SK-N-SH (cell line): ENCODE measurements around the gene STAG3. TPM values are rescaled to one million over a fixed set of nuclear protein-coding genes. Genes with fewer than 3 reads are reported as not detected.

Experiments used
- CTCF ChIA-PET: fragments of 300-600, 350-600 bp; formaldehyde crosslinking; extraction: SDS; loops from one replicate; lab custom pipeline; 2021; lab: Yijun Ruan, JAX
- POLR2A ChIA-PET: fragments of 350-600 bp; sonication (Branson Sonifier 250); formaldehyde crosslinking; extraction: SDS; loops from one replicate; lab custom pipeline; 2020; ENCODE audit warnings: antibody characterized with exemption, inconsistent platforms; lab: Yijun Ruan, JAX
- DNase-seq: peaks from one replicate; pipeline ENCODE4 v3.0.0; 2012
- H2AFZ ChIP-seq: fragments of 200-600 bp; sonication (generic); 2 replicates; pipeline ENCODE4 v1.8.1; 2016; ENCODE audit warnings: antibody characterized with exemption, mild to moderate bottlenecking, low read depth
- H3F3A ChIP-seq: fragments of 200-600 bp; sonication (generic); replicated peaks from 2 replicates; pipeline ENCODE3; 2016; ENCODE audit warnings: antibody characterized with exemption, mild to moderate bottlenecking; ENCODE audit not compliant: insufficient read depth
- H3K27ac ChIP-seq, 2 experiments: fragments of 200-500 bp in 1 of 2; fragments of 200-600 bp in 1 of 2; sonication (Bioruptor generic) in 1 of 2; sonication (generic), shearing (Covaris generic) in 1 of 2; 2 replicates each; pipeline versions ENCODE4 v1.5.1 to v1.6.1; 2014 to 2016; ENCODE audit warnings: low read depth in 2 of 2, inconsistent platforms in 1 of 2, low read length in 1 of 2, mild to moderate bottlenecking in 1 of 2, mixed read lengths in 1 of 2
- H3K27me3 ChIP-seq: fragments of 200-600 bp; sonication (generic), shearing (Covaris generic); 2 replicates; pipeline ENCODE4 v1.6.1; 2016; ENCODE audit warnings: mixed run types; ENCODE audit not compliant: insufficient read depth
- H3K36me3 ChIP-seq, 2 experiments: fragments of 200-500 bp in 1 of 2; fragments of 200-600 bp in 1 of 2; sonication (Bioruptor generic) in 1 of 2; sonication (generic) in 1 of 2; replicated peaks in 1 of 2; 2 replicates each; pipeline versions ENCODE3 to v1.5.1; 2014 to 2016; ENCODE audit warnings: low read length in 1 of 2, mild to moderate bottlenecking in 1 of 2; ENCODE audit not compliant: insufficient read depth in 2 of 2, control insufficient read depth in 1 of 2
- H3K4me1 ChIP-seq, 2 experiments: fragments of 200-500 bp in 1 of 2; fragments of 200-600 bp in 1 of 2; sonication (Bioruptor generic) in 1 of 2; sonication (generic), shearing (Covaris generic) in 1 of 2; 2 replicates each; pipeline versions ENCODE4 v1.5.1 to v1.6.1; 2014 to 2016; ENCODE audit warnings: low read depth in 1 of 2, low read length in 1 of 2, mixed run types in 1 of 2; ENCODE audit not compliant: insufficient read depth in 2 of 2, control insufficient read depth in 1 of 2
- H3K4me2 ChIP-seq: fragments of 200-600 bp; sonication (generic), shearing (Covaris generic); 2 replicates; pipeline ENCODE4 v1.6.1; 2017; ENCODE audit warnings: mixed run types
- H3K4me3 ChIP-seq, 2 experiments: fragments of 200-500 bp in 1 of 2; fragments of 200-600 bp in 1 of 2; sonication (Bioruptor generic) in 1 of 2; sonication (generic), shearing (Covaris generic) in 1 of 2; 2 replicates each; pipeline versions ENCODE4 v1.5.1 to v1.8.1; 2014 to 2016; ENCODE audit warnings: low read depth in 2 of 2, inconsistent platforms in 1 of 2, low read length in 1 of 2, mild to moderate bottlenecking in 1 of 2, mixed read lengths in 1 of 2, moderate library complexity in 1 of 2
- H3K79me2 ChIP-seq: fragments of 200-600 bp; sonication (generic); 2 replicates; pipeline ENCODE4 v1.8.1; 2017; ENCODE audit warnings: mild to moderate bottlenecking; ENCODE audit not compliant: insufficient read depth
- H3K9ac ChIP-seq: fragments of 200-600 bp; sonication (generic); 2 replicates; pipeline ENCODE4 v1.6.1; 2017; ENCODE audit warnings: mixed run types
- H3K9me2 ChIP-seq: fragments of 200-600 bp; sonication (generic); 2 replicates; pipeline ENCODE4 v1.6.1; 2017; ENCODE audit warnings: mixed run types
- H3K9me3 ChIP-seq: fragments of 200-600 bp; sonication (generic); 2 replicates; pipeline ENCODE4 v1.6.1; 2017; ENCODE audit warnings: mixed run types, mild to moderate bottlenecking, moderate library complexity
- H4K20me1 ChIP-seq: fragments of 200-600 bp; sonication (generic); 2 replicates; pipeline ENCODE4 v1.6.1; 2017; ENCODE audit warnings: mild to moderate bottlenecking, mixed run types; ENCODE audit not compliant: insufficient read depth
- ELF1 ChIP-seq: IDR thresholded peaks from 2 replicates; pipeline ENCODE4 v1.4.0; 2012
- EZH2phosphoT487 ChIP-seq: fragments of 200-600 bp; sonication (generic); IDR thresholded peaks from 2 replicates; pipeline ENCODE4 v1.6.1; 2017; ENCODE audit warnings: low read depth, mixed run types, mild to moderate bottlenecking, antibody characterized with exemption, moderate library complexity, borderline replicate concordance
- FOXJ3 ChIP-seq: sonication (generic); formaldehyde crosslinking; IDR thresholded peaks from 2 replicates; pipeline ENCODE4 v1.5.1; 2020; ENCODE audit warnings: mild to moderate bottlenecking, missing genetic modification reagents
- FOXM1 ChIP-seq: IDR thresholded peaks from 2 replicates; pipeline ENCODE4 v1.4.0; 2012; ENCODE audit warnings: low read depth, mild to moderate bottlenecking
- GABPA ChIP-seq: IDR thresholded peaks from 2 replicates; pipeline ENCODE4 v1.4.0; 2012; ENCODE audit warnings: low read depth, mild to moderate bottlenecking
- NRF1 ChIP-seq: IDR thresholded peaks from 2 replicates; pipeline ENCODE4 v1.6.1; 2012; ENCODE audit warnings: low read depth, mild to moderate bottlenecking, low read length
- POLR2AphosphoS5 ChIP-seq: IDR thresholded peaks from 2 replicates; pipeline ENCODE4 v1.6.1; 2012; ENCODE audit warnings: low read depth, low read length
- RAD21 ChIP-seq: IDR thresholded peaks from 2 replicates; pipeline ENCODE4 v1.6.1; 2012; ENCODE audit warnings: mild to moderate bottlenecking, low read length
- RCOR1 ChIP-seq: fragments of 150-350 bp; IDR thresholded peaks from 2 replicates; pipeline ENCODE4 v1.6.1; 2017; ENCODE audit warnings: antibody characterized with exemption, low read length
- RFX5 ChIP-seq: IDR thresholded peaks from 2 replicates; pipeline ENCODE4 v1.6.1; 2012; ENCODE audit warnings: mild to moderate bottlenecking, improper control_type of control experiment, low read length
- RXRA ChIP-seq: IDR thresholded peaks from 2 replicates; pipeline ENCODE4 v1.4.0; 2012; ENCODE audit warnings: low read depth, mild to moderate bottlenecking, borderline replicate concordance
- SMC3 ChIP-seq: IDR thresholded peaks from 2 replicates; pipeline ENCODE4 v1.6.1; 2012; ENCODE audit warnings: low read depth, low read length, improper control_type of control experiment
- TAF1 ChIP-seq: IDR thresholded peaks from 2 replicates; pipeline ENCODE4 v1.6.1; 2012; ENCODE audit warnings: low read depth, mild to moderate bottlenecking, low read length, moderate library complexity, borderline replicate concordance
- TEAD4 ChIP-seq: IDR thresholded peaks from 2 replicates; pipeline ENCODE4 v1.4.0; 2012; ENCODE audit warnings: mild to moderate bottlenecking, borderline replicate concordance; ENCODE audit not compliant: insufficient read depth
- YY1 ChIP-seq: IDR thresholded peaks from 2 replicates; pipeline ENCODE4 v1.4.0; 2012; ENCODE audit warnings: low read depth, mild to moderate bottlenecking
- WGBS: methylation state at CpG from one replicate; pipeline ENCODE4 v1.1.6; 2017; ENCODE audit warnings: low lambda C conversion rate; 5-methylcytosine and 5-hydroxymethylcytosine counted together
- polyA plus RNA-seq, 3 experiments: library from polyadenylated mRNA; depleted of rRNA; stranded (reverse); fragments of >200 nt; gene quantifications; 2 replicates each; pipeline ENCODE4 v1.2.3, GENCODE V29; 2012
- TF ChIP-seq, protein P1 (sequence below): fragments of 150-350 bp; IDR thresholded peaks from 2 replicates; pipeline ENCODE4 v1.6.1; 2017; ENCODE audit warnings: antibody characterized with exemption, low read length, low read depth, borderline replicate concordance
- TF ChIP-seq, protein P2 (sequence below): IDR thresholded peaks from 2 replicates; pipeline ENCODE4 v1.4.0; 2012; ENCODE audit warnings: low read depth
- TF ChIP-seq, protein P3 (sequence below): IDR thresholded peaks from 2 replicates; pipeline ENCODE4 v1.6.1; 2012; ENCODE audit warnings: mild to moderate bottlenecking, low read depth, low read length, moderate library complexity
- TF ChIP-seq, protein P4 (sequence below): fragments of 150-350 bp; IDR thresholded peaks from 2 replicates; pipeline ENCODE4 v1.6.1; 2016; ENCODE audit warnings: mild to moderate bottlenecking, low read depth, low read length
- TF ChIP-seq, protein P5 (sequence below): fragments of 200-600 bp; sonication (generic); IDR thresholded peaks from 2 replicates; pipeline ENCODE4 v1.6.1; 2017; ENCODE audit warnings: antibody characterized with exemption, mild to moderate bottlenecking, moderate library complexity

STAG3 gene
- polyA plus RNA-seq, 1 of the 3 experiments (the other 2 are of a cell fraction), result 0.10 TPM

DNA sequence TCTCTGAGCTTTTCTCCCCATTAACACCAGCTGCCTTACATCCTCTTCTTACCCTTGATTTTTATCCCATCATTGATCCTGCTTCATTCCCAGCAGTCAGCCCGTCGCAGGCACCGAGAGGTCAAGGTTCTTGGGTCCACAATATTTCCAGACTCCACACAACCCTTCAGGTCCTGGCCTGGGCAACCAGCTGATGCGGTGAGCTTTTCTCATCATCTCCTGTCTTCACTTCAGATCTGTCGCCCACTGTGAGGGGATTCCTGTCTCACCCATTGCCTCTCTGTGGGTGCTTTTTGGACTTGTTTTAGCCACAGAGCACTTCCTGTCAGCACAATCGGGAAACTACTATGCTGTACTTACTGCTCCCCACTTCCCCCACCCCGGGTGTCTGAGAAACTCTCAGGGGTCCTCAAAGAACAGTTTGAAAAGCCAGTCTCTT, 33.6 kb downstream of the STAG3 start:
- H3K36me3 ChIP-seq, result no peaks in the 10 kb centered on the region
- WGBS, result 94% methylated on average over 7 of the region's 7 CpGs
- no peak for TF ChIP-seq TAF1
- no peak for TF ChIP-seq SMC3
- no peak for TF ChIP-seq RAD21
- no peak for TF ChIP-seq POLR2AphosphoS5
- TF ChIP-seq EZH2phosphoT487, result no peak
- TF ChIP-seq FOXJ3 (CRISPR knock-in tag), result no peak
- no peaks in the 10 kb centered on the region for H3K9me3 ChIP-seq
- no peak overlapping the region for H2AFZ ChIP-seq
- H3K79me2 ChIP-seq, result no peaks in the 10 kb centered on the region
- no peaks in the 10 kb centered on the region for H3K9me2 ChIP-seq
- H4K20me1 ChIP-seq, result no peaks in the 10 kb centered on the region
- DNase-seq, result no peak
- POLR2A ChIA-PET, result no interaction called here
- H3F3A ChIP-seq, result no peaks in the 10 kb centered on the region
- no peaks in the 10 kb centered on the region; a peak in 1 of 4 replicates for H3K4me1 ChIP-seq
- no peaks in the 10 kb centered on the region for H3K27me3 ChIP-seq
- no peak overlapping the region for H3K27ac ChIP-seq
- no peak overlapping the region for H3K9ac ChIP-seq
- no peak overlapping the region for H3K4me2 ChIP-seq
- CTCF ChIA-PET, result interaction anchor here (0.7 to 15.9 kb wide), 2 partner anchors 34 to 77 kb away, joined by 3 to 262 read pairs; partner anchors contain the start of gene GPC2
- H3K4me3 ChIP-seq, result no peak overlapping the region

DNA sequence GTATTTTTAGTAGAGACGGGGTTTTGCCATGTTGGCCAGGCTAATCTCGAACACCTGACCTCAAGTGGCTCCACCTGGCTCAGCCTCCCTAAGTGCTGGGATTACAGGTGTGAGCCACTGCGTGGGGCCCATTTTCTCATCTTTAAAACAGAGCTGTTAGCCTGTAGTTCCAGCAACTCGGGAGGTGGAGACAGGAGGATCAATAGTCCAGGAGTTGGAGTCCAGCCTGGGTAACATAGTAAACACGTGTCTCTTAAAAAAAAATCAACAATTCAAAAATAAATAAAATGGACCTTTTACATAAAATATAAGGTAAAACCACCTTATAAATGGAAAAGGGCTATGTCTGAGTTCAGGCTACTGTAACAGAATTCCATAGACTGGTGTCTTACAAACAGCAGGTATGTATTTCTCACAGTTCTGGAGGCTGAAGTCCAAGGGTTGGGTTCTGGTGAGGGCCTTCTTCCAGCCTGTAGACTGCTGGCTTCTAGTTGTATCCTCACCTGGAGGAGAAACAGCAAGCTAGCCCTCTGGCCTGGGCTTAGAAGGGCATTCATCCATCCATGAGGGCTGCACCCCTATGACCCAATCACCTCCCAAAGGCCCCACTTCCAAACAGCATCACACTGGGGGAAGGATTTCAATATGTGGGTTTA, 35.0 kb downstream of the STAG3 start:
- Histone ChIP-seq H3F3A (no peaks in the 10 kb centered on the region), H2AFZ (no peak overlapping the region), H3K9me2 (no peaks in the 10 kb centered on the region), H3K4me2 (no peak overlapping the region), H3K79me2 (no peaks in the 10 kb centered on the region), H3K4me1 (no peaks in the 10 kb centered on the region; a peak in 1 of 4 replicates), H3K4me3 (no peak overlapping the region), H3K9ac (no peak overlapping the region), H3K27me3 (no peaks in the 10 kb centered on the region), H3K27ac (no peak overlapping the region), H3K36me3 (no peaks in the 10 kb centered on the region), H3K9me3 (no peaks in the 10 kb centered on the region), H4K20me1 (no peaks in the 10 kb centered on the region)
- WGBS, result 91% methylated on average over 5 of the region's 5 CpGs
- DNase-seq, result no peak
- ChIA-PET POLR2A (no interaction called here), CTCF (interaction anchor here (0.6 to 15.9 kb wide), 3 partner anchors 8 to 181 kb away, joined by 3 to 262 read pairs (median 3); no protein-coding TSS in a partner anchor)
- TF ChIP-seq, protein P1, sequence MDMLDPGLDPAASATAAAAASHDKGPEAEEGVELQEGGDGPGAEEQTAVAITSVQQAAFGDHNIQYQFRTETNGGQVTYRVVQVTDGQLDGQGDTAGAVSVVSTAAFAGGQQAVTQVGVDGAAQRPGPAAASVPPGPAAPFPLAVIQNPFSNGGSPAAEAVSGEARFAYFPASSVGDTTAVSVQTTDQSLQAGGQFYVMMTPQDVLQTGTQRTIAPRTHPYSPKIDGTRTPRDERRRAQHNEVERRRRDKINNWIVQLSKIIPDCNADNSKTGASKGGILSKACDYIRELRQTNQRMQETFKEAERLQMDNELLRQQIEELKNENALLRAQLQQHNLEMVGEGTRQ, result no peak
- TF ChIP-seq, protein P2, sequence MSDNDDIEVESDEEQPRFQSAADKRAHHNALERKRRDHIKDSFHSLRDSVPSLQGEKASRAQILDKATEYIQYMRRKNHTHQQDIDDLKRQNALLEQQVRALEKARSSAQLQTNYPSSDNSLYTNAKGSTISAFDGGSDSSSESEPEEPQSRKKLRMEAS, result no peak
- TF ChIP-seq FOXJ3 (CRISPR knock-in tag) (no peak), FOXM1 (no peak), GABPA (no peak), SMC3 (no peak), ELF1 (no peak), TEAD4 (no peak), RXRA (no peak), NRF1 (no peak), RAD21 (no peak), RFX5 (no peak), RCOR1 (no peak), YY1 (no peak)
- TF ChIP-seq, protein P3, sequence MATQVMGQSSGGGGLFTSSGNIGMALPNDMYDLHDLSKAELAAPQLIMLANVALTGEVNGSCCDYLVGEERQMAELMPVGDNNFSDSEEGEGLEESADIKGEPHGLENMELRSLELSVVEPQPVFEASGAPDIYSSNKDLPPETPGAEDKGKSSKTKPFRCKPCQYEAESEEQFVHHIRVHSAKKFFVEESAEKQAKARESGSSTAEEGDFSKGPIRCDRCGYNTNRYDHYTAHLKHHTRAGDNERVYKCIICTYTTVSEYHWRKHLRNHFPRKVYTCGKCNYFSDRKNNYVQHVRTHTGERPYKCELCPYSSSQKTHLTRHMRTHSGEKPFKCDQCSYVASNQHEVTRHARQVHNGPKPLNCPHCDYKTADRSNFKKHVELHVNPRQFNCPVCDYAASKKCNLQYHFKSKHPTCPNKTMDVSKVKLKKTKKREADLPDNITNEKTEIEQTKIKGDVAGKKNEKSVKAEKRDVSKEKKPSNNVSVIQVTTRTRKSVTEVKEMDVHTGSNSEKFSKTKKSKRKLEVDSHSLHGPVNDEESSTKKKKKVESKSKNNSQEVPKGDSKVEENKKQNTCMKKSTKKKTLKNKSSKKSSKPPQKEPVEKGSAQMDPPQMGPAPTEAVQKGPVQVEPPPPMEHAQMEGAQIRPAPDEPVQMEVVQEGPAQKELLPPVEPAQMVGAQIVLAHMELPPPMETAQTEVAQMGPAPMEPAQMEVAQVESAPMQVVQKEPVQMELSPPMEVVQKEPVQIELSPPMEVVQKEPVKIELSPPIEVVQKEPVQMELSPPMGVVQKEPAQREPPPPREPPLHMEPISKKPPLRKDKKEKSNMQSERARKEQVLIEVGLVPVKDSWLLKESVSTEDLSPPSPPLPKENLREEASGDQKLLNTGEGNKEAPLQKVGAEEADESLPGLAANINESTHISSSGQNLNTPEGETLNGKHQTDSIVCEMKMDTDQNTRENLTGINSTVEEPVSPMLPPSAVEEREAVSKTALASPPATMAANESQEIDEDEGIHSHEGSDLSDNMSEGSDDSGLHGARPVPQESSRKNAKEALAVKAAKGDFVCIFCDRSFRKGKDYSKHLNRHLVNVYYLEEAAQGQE, result no peak
- TF ChIP-seq, protein P4, sequence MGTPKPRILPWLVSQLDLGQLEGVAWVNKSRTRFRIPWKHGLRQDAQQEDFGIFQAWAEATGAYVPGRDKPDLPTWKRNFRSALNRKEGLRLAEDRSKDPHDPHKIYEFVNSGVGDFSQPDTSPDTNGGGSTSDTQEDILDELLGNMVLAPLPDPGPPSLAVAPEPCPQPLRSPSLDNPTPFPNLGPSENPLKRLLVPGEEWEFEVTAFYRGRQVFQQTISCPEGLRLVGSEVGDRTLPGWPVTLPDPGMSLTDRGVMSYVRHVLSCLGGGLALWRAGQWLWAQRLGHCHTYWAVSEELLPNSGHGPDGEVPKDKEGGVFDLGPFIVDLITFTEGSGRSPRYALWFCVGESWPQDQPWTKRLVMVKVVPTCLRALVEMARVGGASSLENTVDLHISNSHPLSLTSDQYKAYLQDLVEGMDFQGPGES, result no peak
- TF ChIP-seq, protein P5, sequence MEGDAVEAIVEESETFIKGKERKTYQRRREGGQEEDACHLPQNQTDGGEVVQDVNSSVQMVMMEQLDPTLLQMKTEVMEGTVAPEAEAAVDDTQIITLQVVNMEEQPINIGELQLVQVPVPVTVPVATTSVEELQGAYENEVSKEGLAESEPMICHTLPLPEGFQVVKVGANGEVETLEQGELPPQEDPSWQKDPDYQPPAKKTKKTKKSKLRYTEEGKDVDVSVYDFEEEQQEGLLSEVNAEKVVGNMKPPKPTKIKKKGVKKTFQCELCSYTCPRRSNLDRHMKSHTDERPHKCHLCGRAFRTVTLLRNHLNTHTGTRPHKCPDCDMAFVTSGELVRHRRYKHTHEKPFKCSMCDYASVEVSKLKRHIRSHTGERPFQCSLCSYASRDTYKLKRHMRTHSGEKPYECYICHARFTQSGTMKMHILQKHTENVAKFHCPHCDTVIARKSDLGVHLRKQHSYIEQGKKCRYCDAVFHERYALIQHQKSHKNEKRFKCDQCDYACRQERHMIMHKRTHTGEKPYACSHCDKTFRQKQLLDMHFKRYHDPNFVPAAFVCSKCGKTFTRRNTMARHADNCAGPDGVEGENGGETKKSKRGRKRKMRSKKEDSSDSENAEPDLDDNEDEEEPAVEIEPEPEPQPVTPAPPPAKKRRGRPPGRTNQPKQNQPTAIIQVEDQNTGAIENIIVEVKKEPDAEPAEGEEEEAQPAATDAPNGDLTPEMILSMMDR, result no peak
